Loucy (cell line): Measurements from ENCODE around the gene SKAP2.

Experiments
- H2AFZ ChIP-seq: fragments of 200-600 bp; sonication (generic); 2 replicates; pipeline ENCODE4 v1.6.0; 2016; ENCODE audit warnings: antibody characterized with exemption, mild to moderate bottlenecking, low read length, moderate library complexity
- H3F3A ChIP-seq: fragments of 200-600 bp; 2 replicates; pipeline ENCODE4 v1.6.0; 2016; ENCODE audit warnings: antibody characterized with exemption, low read depth, mild to moderate bottlenecking
- H3K27me3 ChIP-seq: fragments of 200-600 bp; sonication (generic); 2 replicates; pipeline ENCODE4 v1.6.1; 2014; ENCODE audit warnings: low read length, mild to moderate bottlenecking; ENCODE audit not compliant: insufficient read depth, poor library complexity, severe bottlenecking
- H3K36me3 ChIP-seq: fragments of 200-600 bp; sonication (generic); 2 replicates; pipeline ENCODE4 v1.6.1; 2016; ENCODE audit warnings: low read length; ENCODE audit not compliant: insufficient read depth
- H3K4me1 ChIP-seq: fragments of 200-600 bp; sonication (generic); 2 replicates; pipeline ENCODE4 v1.5.1; 2014; ENCODE audit warnings: low read length, mild to moderate bottlenecking; ENCODE audit not compliant: insufficient read depth, poor library complexity, severe bottlenecking
- H3K4me2 ChIP-seq: fragments of 200-600 bp; sonication (generic); 2 replicates; pipeline ENCODE4 v1.6.0; 2014; ENCODE audit warnings: antibody characterized with exemption, low read length, low read depth, mild to moderate bottlenecking; ENCODE audit not compliant: poor library complexity, severe bottlenecking
- H3K4me3 ChIP-seq: fragments of 200-600 bp; sonication (generic); 2 replicates; pipeline ENCODE4 v1.5.1; 2014; ENCODE audit warnings: low read length, mild to moderate bottlenecking, mixed read lengths; ENCODE audit not compliant: poor library complexity, severe bottlenecking
- H3K79me2 ChIP-seq: fragments of 200-600 bp; sonication (generic); 2 replicates; pipeline ENCODE4 v1.6.1; 2014; ENCODE audit warnings: low read length; ENCODE audit not compliant: insufficient read depth
- H3K9ac ChIP-seq: fragments of 200-600 bp; sonication (generic); 2 replicates; pipeline ENCODE4 v1.6.0; 2014; ENCODE audit warnings: mild to moderate bottlenecking, low read depth, low read length, moderate library complexity; ENCODE audit not compliant: poor library complexity, severe bottlenecking
- H3K9me2 ChIP-seq: fragments of 200-600 bp; sonication (generic); replicated peaks from 2 replicates; pipeline ENCODE4 v1.6.1; 2016; ENCODE audit warnings: low read depth, low read length, mixed read lengths
- H3K9me3 ChIP-seq: fragments of 200-600 bp; sonication (generic); 2 replicates; pipeline ENCODE4 v1.6.1; 2014; ENCODE audit warnings: mild to moderate bottlenecking, antibody characterized with exemption, low read length, low read depth; ENCODE audit not compliant: insufficient read depth
- H4K20me1 ChIP-seq: fragments of 200-600 bp; sonication (generic); 2 replicates; pipeline ENCODE4 v1.6.0; 2014; ENCODE audit warnings: antibody characterized with exemption, low read length, mild to moderate bottlenecking; ENCODE audit not compliant: insufficient read depth, poor library complexity, severe bottlenecking
- EZH2phosphoT487 ChIP-seq: fragments of 200-600 bp; IDR thresholded peaks from 2 replicates; pipeline ENCODE4 v1.6.1; 2018; ENCODE audit warnings: antibody characterized with exemption, mild to moderate bottlenecking, moderate library complexity, borderline replicate concordance
- TF ChIP-seq, protein P1 (sequence below): fragments of 200-600 bp; sonication (generic); conservative IDR thresholded peaks from 2 replicates; pipeline ENCODE4 v1.5.1; 2014; ENCODE audit warnings: mild to moderate bottlenecking, antibody characterized with exemption, low read length

Gene SKAP2

GRCh38 chr7:26656735-26657134 lies 207.7 kb downstream of the SKAP2 start:
- Histone ChIP-seq H3K27me3 (no peaks in the 10 kb centered on the region), H3K4me3 (no peak overlapping the region), H3K4me2 (no peak overlapping the region), H3K9ac (no peak overlapping the region), H3K79me2 (no peaks in the 10 kb centered on the region), H3K36me3 (no peaks in the 10 kb centered on the region), H3K9me2 (no peaks in the 10 kb centered on the region), H3F3A (no peaks in the 10 kb centered on the region), H3K4me1 (peaks cover 16% of the 10 kb centered on the region), H3K9me3 (no peaks in the 10 kb centered on the region), H4K20me1 (no peaks in the 10 kb centered on the region), H2AFZ (no peak overlapping the region)
- TF ChIP-seq, protein P1, sequence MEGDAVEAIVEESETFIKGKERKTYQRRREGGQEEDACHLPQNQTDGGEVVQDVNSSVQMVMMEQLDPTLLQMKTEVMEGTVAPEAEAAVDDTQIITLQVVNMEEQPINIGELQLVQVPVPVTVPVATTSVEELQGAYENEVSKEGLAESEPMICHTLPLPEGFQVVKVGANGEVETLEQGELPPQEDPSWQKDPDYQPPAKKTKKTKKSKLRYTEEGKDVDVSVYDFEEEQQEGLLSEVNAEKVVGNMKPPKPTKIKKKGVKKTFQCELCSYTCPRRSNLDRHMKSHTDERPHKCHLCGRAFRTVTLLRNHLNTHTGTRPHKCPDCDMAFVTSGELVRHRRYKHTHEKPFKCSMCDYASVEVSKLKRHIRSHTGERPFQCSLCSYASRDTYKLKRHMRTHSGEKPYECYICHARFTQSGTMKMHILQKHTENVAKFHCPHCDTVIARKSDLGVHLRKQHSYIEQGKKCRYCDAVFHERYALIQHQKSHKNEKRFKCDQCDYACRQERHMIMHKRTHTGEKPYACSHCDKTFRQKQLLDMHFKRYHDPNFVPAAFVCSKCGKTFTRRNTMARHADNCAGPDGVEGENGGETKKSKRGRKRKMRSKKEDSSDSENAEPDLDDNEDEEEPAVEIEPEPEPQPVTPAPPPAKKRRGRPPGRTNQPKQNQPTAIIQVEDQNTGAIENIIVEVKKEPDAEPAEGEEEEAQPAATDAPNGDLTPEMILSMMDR: no peak
- TF ChIP-seq EZH2phosphoT487: no peak

- no peak overlapping the region for H2AFZ ChIP-seq
- H4K20me1 ChIP-seq: no peaks in the 10 kb centered on the region
- no peak overlapping the region for H3K9ac ChIP-seq
- no peak overlapping the region for H3K4me3 ChIP-seq
- H3K79me2 ChIP-seq: no peaks in the 10 kb centered on the region
- no peaks in the 10 kb centered on the region for H3K27me3 ChIP-seq
- H3K36me3 ChIP-seq: no peaks in the 10 kb centered on the region
- TF ChIP-seq EZH2phosphoT487: no peak
- TF ChIP-seq, protein P1: no peak
- H3K9me3 ChIP-seq: no peaks in the 10 kb centered on the region
- no peaks in the 10 kb centered on the region for H3F3A ChIP-seq
- H3K4me1 ChIP-seq: peaks cover 16% of the 10 kb centered on the region
- no peak overlapping the region for H3K4me2 ChIP-seq
- no peaks in the 10 kb centered on the region for H3K9me2 ChIP-seq
These were observed 208.6 kb downstream of the SKAP2 start for GRCh38 chr7:26655781-26656180.

DNA sequence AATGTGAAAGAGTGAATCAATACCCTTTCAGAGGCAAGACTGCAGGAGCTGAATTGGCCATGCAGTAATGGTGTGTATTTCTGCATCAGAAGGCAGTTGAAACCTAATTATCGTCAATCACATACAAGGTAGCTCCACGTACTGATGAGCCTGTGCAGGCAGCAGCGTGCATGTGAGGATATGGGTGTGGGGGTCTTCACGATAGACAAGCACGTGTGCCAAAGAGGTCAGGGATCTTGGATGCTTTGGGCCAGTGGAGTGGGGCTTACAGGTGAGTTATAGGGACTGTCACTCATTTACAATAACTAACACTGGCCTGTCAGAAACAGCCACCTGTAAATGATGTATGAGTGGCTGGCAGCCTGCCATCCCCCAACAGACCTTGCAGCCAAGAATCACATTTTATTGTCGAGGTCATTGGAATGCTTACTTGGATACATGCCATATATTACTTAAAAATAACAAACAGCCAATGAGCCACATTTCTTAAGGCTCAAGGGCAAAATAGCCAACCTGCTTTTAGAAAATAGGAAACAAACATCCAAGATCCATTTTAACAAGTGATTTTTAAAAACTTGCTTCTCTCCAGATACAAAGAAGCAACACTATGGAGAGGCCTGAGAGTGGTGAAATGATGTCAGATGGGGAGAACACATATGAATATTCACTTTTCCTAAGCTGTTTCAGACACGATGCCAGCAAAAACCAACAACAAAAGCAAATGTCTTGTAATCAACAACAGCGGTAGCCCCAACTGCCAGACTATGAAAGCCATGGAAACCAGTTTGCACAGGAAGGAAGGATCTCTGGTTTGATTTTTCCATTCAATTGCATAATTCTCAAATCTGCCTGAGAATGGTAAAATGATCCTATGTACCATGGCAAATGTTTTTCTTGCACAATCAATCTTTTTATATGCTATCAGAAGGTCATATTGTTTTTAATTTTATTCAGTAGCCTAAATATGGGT lies 210.7 kb downstream of the SKAP2 start:
- Histone ChIP-seq H3K36me3 (no peaks in the 10 kb centered on the region), H3K4me3 (no peak overlapping the region), H3K9me2 (no peaks in the 10 kb centered on the region), H3K79me2 (no peaks in the 10 kb centered on the region), H3K9ac (no peak overlapping the region), H3F3A (no peaks in the 10 kb centered on the region), H3K9me3 (no peaks in the 10 kb centered on the region), H3K4me2 (no peak overlapping the region), H3K27me3 (no peaks in the 10 kb centered on the region), H2AFZ (no peak overlapping the region), H3K4me1 (peaks cover 16% of the 10 kb centered on the region), H4K20me1 (no peaks in the 10 kb centered on the region)
- TF ChIP-seq, protein P1: no peak
- TF ChIP-seq EZH2phosphoT487: no peak
